Raji (cell line): ENCODE measurements around the gene LSS.

Experiments
- POLR2A ChIP-seq: IDR thresholded peaks from 2 replicates; pipeline ENCODE4 v1.6.1; 2011; ENCODE audit warnings: low read depth, low read length, control low read depth; ENCODE audit not compliant: insufficient read depth

Gene LSS

GRCh38 chr21:46205766-46206162, 22.8 kb downstream of the LSS start:
- TF ChIP-seq POLR2A = no peak

DNA sequence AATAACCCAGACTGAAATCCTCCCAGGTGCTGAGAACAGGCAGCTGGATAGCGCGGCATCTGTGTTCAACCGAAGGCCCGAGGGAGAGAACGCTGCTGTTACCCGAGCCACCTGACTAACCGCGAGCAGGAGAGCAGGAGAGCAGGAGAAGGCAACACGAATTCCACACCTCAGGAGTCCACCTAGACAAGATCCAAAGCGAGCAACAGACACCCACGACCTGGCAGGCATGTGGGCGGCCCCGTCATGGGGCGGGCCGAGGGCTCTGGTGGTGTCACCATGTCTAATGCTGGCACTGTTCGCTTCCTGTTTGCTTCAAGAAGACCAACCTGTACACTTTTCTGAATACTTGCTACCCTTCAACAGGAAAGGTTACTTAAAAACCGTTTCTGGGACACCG, 23.4 kb downstream of the LSS start:
- no peak for TF ChIP-seq POLR2A

DNA sequence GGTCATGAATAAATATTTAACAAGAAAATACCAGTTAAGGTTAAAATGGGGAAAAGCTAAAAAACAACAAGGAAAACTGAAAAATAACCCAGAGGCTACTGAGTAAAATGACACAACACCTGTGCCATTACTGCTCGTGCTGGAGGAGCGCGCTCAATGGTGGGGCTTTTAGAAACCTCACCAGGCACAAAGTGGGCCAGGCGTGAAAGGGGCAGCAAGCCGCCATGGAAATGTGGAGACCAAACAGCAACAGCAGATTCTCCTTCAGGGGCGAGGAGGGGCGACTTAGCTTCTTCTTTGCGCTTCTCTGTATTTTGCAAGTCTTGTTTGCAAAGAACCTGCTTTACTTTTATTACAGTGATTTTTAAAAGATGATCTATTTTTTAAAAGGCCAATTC, 25.4 kb downstream of the LSS start:
- TF ChIP-seq POLR2A = no peak

GRCh38 chr21:46202592-46203202, 25.9 kb downstream of the LSS start:
- no peak for TF ChIP-seq POLR2A

GRCh38 chr21:46199436-46200373, 28.9 kb downstream of the LSS start:
- TF ChIP-seq POLR2A = no peak

- no peak for TF ChIP-seq POLR2A
Observed at GRCh38 chr21:46196733-46197132, 31.8 kb downstream of the LSS start.

DNA sequence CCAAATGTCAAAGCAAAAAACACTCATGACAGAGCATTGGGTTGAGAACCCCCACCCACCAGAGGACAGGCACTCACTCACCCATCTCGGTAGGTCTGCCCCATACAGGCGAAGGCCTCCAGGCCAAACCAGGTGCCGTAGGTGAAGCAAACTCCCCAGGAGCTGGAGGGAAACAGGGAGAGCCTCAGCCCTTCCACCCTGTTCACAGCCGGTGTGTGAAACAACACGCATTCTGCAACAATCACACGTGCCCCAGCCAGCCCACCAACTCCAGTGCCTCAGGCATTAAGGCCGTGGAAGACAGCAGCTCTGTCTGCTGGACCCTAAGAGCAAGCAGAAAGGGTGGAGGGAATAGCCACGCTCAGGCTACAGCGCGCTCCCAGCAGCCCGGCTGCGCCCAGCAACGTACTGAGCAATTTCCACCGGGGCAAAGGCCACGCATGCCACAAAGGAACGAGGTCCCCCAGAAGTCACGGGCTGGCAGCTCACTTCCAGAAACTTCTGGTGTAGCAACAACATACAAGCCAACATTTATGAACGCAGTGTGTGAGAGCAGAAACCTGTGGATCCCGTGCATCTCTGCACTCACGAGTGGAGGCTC, 32.9 kb downstream of the LSS start:
- no peak for TF ChIP-seq POLR2A

DNA sequence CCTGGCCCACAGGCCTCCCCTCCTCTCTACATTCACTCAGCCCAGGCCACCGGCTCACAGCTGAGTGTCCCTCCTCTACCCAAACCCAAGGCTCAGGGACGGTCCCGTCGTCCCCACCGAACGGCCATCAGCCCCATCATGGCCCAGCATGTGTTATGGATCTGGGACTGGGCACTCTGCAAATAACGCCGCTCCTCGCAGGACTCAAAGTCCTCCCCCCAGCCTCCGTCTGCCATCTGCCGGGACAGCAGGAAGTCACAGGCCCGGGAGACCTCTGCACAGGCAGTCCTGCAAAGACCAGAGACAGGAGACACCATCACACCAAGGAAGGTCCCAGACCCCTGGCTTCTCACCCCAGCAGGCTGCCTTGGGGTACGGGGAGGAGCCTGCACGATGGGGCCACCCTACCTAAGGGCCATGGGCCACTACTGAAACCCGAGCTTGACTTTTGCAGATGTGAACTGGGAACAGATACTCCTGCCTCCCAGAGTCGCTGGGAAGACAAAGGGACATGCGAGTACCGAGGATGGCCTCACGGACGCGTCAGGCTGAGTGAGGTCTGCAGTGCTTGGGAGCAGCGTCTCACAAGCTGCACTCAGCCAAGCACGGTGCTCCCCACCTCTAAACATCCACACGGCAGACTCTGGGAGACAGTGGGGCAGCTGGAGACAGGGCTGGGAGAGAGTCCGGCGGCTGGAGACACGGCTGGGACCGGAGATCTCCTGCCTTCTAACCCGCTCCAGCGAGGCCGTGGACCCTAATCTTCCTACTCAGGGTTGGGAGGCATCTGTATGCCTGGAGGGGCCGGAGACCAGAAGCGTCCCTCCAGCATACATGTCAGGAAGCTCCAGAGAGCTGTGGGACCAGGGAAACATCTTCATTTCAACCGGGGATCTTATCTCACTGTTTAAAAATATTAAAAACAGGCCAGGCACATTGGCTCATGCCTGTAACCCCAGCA, 33.9 kb downstream of the LSS start:
- no peak for TF ChIP-seq POLR2A

DNA sequence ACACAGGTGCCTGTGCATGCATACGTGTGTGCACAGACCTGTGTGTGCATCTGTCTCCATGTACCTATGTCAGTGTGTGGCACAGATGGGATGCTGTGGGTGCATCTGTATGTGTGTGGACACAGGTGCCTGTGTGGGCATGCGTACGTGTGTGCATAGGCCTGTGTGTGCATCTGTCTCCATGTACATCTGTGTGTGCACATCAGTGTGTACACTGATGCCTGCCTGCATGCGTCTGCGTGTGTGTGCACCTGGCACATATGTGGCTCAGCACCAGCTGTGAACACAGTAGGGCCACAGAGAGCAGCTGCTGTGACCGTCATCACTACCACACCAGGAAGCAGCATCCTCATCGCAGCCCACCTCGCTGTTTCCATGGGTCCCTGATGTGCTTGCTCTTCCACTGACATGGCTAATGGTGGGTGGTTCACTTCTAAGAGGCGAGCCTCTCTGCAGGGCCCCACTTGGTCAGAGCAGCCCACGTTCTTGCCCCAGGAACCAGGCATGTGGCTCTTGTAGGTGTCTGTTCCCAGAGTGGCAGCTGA, 34.7 kb downstream of the LSS start:
- TF ChIP-seq POLR2A = no peak

DNA sequence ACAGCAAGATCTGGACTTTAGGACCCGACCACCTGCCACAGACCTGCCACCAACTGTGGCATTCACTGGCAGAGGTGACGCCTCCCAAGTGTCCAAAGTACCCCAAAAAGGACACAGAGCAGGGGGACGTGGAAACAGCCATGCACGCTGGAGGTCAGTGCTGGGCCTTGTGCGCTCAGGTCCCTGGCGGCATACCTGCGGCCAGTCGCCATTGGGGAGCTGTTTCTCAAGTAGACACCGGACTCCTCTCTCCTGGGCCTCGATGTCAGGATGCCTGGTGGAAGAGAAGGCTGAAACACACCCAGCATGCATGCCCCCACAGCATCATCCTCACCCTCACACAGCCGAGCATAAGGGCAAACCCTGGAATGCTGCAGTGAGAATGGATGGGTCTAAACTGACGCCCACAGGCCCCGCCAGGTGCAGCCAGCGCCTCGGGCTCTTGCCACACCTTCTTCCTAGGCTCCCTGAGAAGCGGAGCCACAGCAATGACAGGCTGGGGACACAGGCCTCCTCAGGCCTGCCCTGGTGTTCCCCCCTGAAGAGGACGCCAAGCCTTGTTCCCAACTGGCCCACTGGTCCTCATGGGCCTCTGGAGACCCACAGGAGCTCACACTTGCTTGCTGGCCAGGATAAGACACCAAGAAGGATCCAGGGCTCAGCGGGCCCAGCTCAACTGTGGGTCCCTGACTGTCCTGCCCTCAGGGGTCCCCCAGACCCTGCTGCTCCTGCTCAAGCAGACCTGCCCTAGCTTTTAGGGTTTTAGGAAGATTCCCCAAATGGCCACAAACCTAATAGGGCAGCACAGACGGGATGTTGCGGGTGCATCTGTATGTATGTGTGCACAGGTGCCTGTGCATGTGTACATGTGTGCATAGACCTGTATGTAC, 36.6 kb downstream of the LSS start:
- TF ChIP-seq POLR2A = no peak

DNA sequence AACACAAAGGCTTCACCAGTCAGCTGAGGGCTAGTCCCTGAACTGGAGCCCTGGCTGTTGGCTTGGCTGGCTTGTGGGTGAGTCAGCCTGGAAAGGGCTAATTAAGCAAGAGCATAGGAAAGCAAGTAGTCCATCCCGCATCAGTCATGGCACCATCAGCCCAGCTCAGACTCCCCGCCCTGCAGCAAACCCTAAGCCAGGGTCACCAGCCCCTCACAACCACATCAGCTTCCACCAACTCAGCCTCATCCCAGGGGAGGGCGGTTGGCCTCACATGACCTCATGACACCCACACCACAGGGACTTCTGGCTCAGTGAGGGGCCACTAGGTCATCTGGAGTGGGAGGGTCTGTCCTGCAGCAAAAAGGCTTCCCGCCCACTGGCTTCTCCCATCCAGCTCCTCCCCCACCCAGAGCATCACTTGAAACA, 37.3 kb downstream of the LSS start:
- TF ChIP-seq POLR2A = no peak

DNA sequence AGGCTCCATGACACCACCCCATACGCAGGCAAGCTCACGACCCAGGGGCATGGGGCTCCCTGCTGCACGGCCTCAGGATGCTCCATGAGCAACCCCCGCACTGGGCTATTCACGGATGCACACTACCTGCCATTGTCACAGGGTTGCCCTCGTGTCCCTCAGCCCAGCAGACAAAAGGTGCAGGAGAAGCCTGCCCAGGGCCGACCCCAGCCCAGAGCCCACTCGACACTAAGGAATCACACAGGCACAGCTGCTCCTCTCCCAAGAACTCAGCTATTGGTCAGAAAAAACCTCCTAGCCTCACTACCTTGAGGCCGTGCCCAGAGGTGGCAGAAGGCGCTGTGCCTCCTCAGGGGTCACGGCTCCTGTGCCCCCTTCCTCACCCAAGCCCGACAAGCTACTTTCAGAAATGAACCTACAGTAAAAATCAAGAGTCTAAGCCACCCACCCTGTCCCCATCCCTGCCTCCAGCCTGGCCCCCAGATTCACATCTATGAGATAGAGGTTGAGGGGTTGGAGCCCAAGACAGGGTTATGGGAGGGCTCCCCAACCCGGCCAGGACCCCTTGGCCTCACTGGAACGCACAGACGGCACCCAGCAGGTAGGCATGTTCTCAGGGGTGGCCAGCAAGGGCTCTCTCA, 38.0 kb downstream of the LSS start:
- TF ChIP-seq POLR2A = no peak

DNA sequence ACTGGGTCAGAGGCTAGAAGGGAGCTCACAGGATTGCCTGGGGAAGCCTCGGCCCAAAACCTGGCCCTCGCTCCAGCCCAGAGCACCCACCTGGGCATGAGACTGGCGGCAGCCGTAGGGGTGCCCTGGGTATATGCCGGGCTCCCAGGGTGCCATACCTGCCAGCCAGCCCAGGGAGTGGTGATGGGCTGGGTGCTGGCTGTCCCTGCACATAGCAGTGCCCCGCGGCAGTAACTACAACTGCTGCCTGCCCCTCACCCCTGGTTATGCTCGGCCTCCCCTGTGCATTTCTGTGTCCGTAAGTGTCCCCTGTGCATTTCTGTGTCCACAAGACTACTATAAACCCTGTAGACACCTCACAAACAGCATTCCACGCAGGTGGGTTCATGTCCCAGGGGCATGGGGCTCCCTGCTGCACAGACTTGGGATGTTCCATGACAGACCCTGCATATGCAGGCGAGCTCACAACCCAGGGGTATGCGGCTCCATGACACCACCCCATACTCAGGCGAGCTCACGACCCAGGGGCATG, 38.5 kb downstream of the LSS start:
- no peak for TF ChIP-seq POLR2A

- TF ChIP-seq POLR2A = no peak
Observed at GRCh38 chr21:46189213-46189958, 39.2 kb downstream of the LSS start.
